OCI-LY1 (cell line): ENCODE results near the gene AURKB.

ENCODE experiments used
- CTCF ChIP-seq: fragments of 200-600 bp; sonication (generic), shearing (Covaris generic); IDR thresholded peaks from 2 replicates; pipeline ENCODE4 v1.5.1; 2017; ENCODE audit warnings: mild to moderate bottlenecking, antibody characterized with exemption, low read length, moderate library complexity, mixed read lengths
- EZH2 ChIP-seq: fragments of 200-600 bp; sonication (generic), shearing (Covaris generic); IDR thresholded peaks from 2 replicates; pipeline ENCODE4 v1.8.0; 2017; ENCODE audit warnings: borderline replicate concordance, mixed run types, mild to moderate bottlenecking, antibody characterized with exemption, low read length, moderate library complexity, mixed read lengths

- TF ChIP-seq CTCF (no peak), EZH2 (no peak)
Observed at GRCh38 chr17:8226536-8227237, 16.3 kb upstream of the AURKB start.
